HG03135 (cell line): ENCODE results near the gene C3orf22.
"Not testable (repeated sequence)": the region's sequence is repeated elsewhere in the genome, so short reads cannot be mapped to it uniquely, and the experiment has no call there.

Experiments
- ATAC-seq: cut with Tn5 transposase; IDR thresholded peaks from one replicate; pipeline ENCODE4 v1.9.1; 2021; ENCODE audit warnings: mild to moderate bottlenecking, moderate library complexity; ENCODE audit not compliant: unreplicated experiment

The C3orf22 gene

GRCh38 chr3:126558336-126559071, at the start of gene C3orf22:
C3orf22 (minus strand) TSS chr3:126558932; CDS start chr3:126553390, 5,542 bp downstream.
- no peak for ATAC-seq

- ATAC-seq, result no peak
These were observed 48.6 kb upstream of the C3orf22 start for GRCh38 chr3:126607214-126607908.

- ATAC-seq, result no peak
These were observed 47.3 kb upstream of the C3orf22 start for GRCh38 chr3:126606001-126606400.

- no peak for ATAC-seq
These were observed 46.0 kb upstream of the C3orf22 start for GRCh38 chr3:126604691-126605090.

- ATAC-seq, result no peak
These were observed 40.4 kb upstream of the C3orf22 start for GRCh38 chr3:126599101-126599500.

GRCh38 chr3:126595479-126595878, 36.7 kb upstream of the C3orf22 start:
- not testable (repeated sequence) for ATAC-seq

GRCh38 chr3:126591515-126591914, 32.8 kb upstream of the C3orf22 start:
- not testable (repeated sequence) for ATAC-seq

GRCh38 chr3:126582311-126582710, 23.6 kb upstream of the C3orf22 start:
- no peak for ATAC-seq

GRCh38 chr3:126581569-126581968, 22.8 kb upstream of the C3orf22 start:
- ATAC-seq, result no peak

- no peak for ATAC-seq
These were observed 22.0 kb upstream of the C3orf22 start for GRCh38 chr3:126580746-126581145.

- no peak for ATAC-seq
These were observed 20.0 kb upstream of the C3orf22 start for GRCh38 chr3:126578702-126579101.

GRCh38 chr3:126577261-126577660, 18.5 kb upstream of the C3orf22 start:
- no peak for ATAC-seq

- ATAC-seq, result no peak
These were observed 14.9 kb upstream of the C3orf22 start for GRCh38 chr3:126573492-126574117.

- ATAC-seq, result no peak
These were observed 12.3 kb upstream of the C3orf22 start for GRCh38 chr3:126571078-126571477.

- no peak for ATAC-seq
These were observed 11.4 kb upstream of the C3orf22 start for GRCh38 chr3:126570103-126570541.

GRCh38 chr3:126569390-126569975, 10.8 kb upstream of the C3orf22 start:
- no peak for ATAC-seq

GRCh38 chr3:126568776-126569342, 10.1 kb upstream of the C3orf22 start:
- ATAC-seq, result no peak

GRCh38 chr3:126567696-126568438, 9.1 kb upstream of the C3orf22 start:
- no peak for ATAC-seq

- no peak for ATAC-seq
These were observed 4.1 kb upstream of the C3orf22 start for GRCh38 chr3:126562737-126563276.

GRCh38 chr3:126557761-126558160, 971 bp downstream of the C3orf22 start:
- no peak for ATAC-seq
